ENCODE data around the gene DOCK10. TPM values are rescaled to one million over a fixed set of nuclear protein-coding genes. Genes with fewer than 3 reads are reported as not detected.

Gene DOCK10
- total RNA-seq, 1 experiment from 2014 or later = 5.8 TPM

GRCh38 chr2:224895377-224895776, 146.9 kb downstream of the DOCK10 start:
- Histone ChIP-seq H3K36me3 (ENCODE audit: control insufficient read depth, insufficient read depth, low read length) (no peaks in the 10 kb centered on the region), H3K27ac (ENCODE audit: low read length) (no peak overlapping the region), H3K9me3 (ENCODE audit: control insufficient read depth, insufficient read depth, low read depth, low read length) (no peaks in the 10 kb centered on the region), H3K4me3 (ENCODE audit: low read depth in 2 of 2, low read length in 2 of 2) (no peak overlapping the region), H3K4me1 (ENCODE audit: control insufficient read depth, insufficient read depth, low read length) (no peaks in the 10 kb centered on the region), H3K27me3 (ENCODE audit: control insufficient read depth, insufficient read depth, low read length) (no peaks in the 10 kb centered on the region)
- ChIA-PET POLR2A (no interaction called here), CTCF (no interaction called here)
- intact Hi-C loops (cut with micrococcal nuclease; ENCODE audit: unreplicated experiment) = no loop called here
- DNase-seq (ENCODE audit: low read depth, low spot score) (no peak), ATAC-seq (no peak)
- TF ChIP-seq REST (IDR thresholded peaks at IDR 0.05; ENCODE audit: insufficient read depth in 1 of 2, low read depth in 2 of 2, low read length in 1 of 2) (no peak), CTCF (IDR thresholded peaks at IDR 0.05) (no peak), SIN3A (IDR thresholded peaks at IDR 0.05; ENCODE audit: borderline replicate concordance, insufficient read depth, low read depth, low read length) (no peak), TCF7L2 (IDR thresholded peaks at IDR 0.05; ENCODE audit: low read depth, low read length) (no peak), POLR2AphosphoS5 (IDR thresholded peaks at IDR 0.05; ENCODE audit: low read depth, low read length) (no peak)
- no TSS peak for BruUV-seq (replicated peaks)
- in situ Hi-C loops (cut with HindIII; ENCODE audit: low pct_unique_long_range_greater_than_20kb, low sequenced_read_pairs) = no loop called here

GRCh38 chr2:224894356-224894755, 147.9 kb downstream of the DOCK10 start:
- CTCF ChIA-PET = no interaction called here
- BruUV-seq (replicated peaks) = no TSS peak
- no peak for TF ChIP-seq POLR2AphosphoS5 (IDR thresholded peaks at IDR 0.05; ENCODE audit: low read depth, low read length)
- TF ChIP-seq TCF7L2 (IDR thresholded peaks at IDR 0.05; ENCODE audit: low read depth, low read length) = no peak
- TF ChIP-seq CTCF (IDR thresholded peaks at IDR 0.05) = no peak
- no peak for TF ChIP-seq REST (IDR thresholded peaks at IDR 0.05; ENCODE audit: insufficient read depth in 1 of 2, low read depth in 2 of 2, low read length in 1 of 2)
- no peak for TF ChIP-seq SIN3A (IDR thresholded peaks at IDR 0.05; ENCODE audit: borderline replicate concordance, insufficient read depth, low read depth, low read length)
- Histone ChIP-seq H3K4me3 (ENCODE audit: low read depth in 2 of 2, low read length in 2 of 2) (no peak overlapping the region), H3K4me1 (ENCODE audit: control insufficient read depth, insufficient read depth, low read length) (no peaks in the 10 kb centered on the region), H3K36me3 (ENCODE audit: control insufficient read depth, insufficient read depth, low read length) (no peaks in the 10 kb centered on the region), H3K9me3 (ENCODE audit: control insufficient read depth, insufficient read depth, low read depth, low read length) (no peaks in the 10 kb centered on the region), H3K27ac (ENCODE audit: low read length) (no peak overlapping the region), H3K27me3 (ENCODE audit: control insufficient read depth, insufficient read depth, low read length) (no peaks in the 10 kb centered on the region)
- no peak for DNase-seq (ENCODE audit: low read depth, low spot score)
- in situ Hi-C loops (cut with HindIII; ENCODE audit: low pct_unique_long_range_greater_than_20kb, low sequenced_read_pairs) (no loop called here), intact Hi-C loops (cut with micrococcal nuclease; ENCODE audit: unreplicated experiment) (no loop called here)
- POLR2A ChIA-PET = no interaction called here
- no peak for ATAC-seq

Measured in Panc1 (cell line).